Suprapubic skin (tissue), 4 donors: ENCODE results near the gene LIN52.

Experiments
- EP300 ChIP-seq: sonication (generic); formaldehyde crosslinking; IDR thresholded peaks from one replicate; pipeline ENCODE4 v1.6.1; 2017; ENCODE audit warnings: antibody characterized with exemption
- POLR2A ChIP-seq, 2 donors: fragments of 450-650 bp; IDR thresholded peaks; one replicate each; pipeline ENCODE4 v1.6.1; 2017; ENCODE audit warnings: antibody characterized with exemption in 2 of 2, mild to moderate bottlenecking in 2 of 2, moderate library complexity in 2 of 2
- POLR2AphosphoS5 ChIP-seq, 3 donors: sonication (generic); formaldehyde crosslinking; IDR thresholded peaks; one replicate each; pipeline ENCODE4 v1.6.1; 2017; ENCODE audit warnings: antibody characterized with exemption in 3 of 3
- TF ChIP-seq, protein P1 (sequence below), 2 donors: fragments of 200-600 bp in 1 of 2; fragments of 450-650 bp in 1 of 2; sonication (generic) in 1 of 2; IDR thresholded peaks; one replicate each; pipeline ENCODE4 v1.5.1; 2016 to 2019; ENCODE audit warnings: antibody characterized with exemption in 2 of 2, mild to moderate bottlenecking in 1 of 2, moderate library complexity in 1 of 2

- TF ChIP-seq, protein P1, sequence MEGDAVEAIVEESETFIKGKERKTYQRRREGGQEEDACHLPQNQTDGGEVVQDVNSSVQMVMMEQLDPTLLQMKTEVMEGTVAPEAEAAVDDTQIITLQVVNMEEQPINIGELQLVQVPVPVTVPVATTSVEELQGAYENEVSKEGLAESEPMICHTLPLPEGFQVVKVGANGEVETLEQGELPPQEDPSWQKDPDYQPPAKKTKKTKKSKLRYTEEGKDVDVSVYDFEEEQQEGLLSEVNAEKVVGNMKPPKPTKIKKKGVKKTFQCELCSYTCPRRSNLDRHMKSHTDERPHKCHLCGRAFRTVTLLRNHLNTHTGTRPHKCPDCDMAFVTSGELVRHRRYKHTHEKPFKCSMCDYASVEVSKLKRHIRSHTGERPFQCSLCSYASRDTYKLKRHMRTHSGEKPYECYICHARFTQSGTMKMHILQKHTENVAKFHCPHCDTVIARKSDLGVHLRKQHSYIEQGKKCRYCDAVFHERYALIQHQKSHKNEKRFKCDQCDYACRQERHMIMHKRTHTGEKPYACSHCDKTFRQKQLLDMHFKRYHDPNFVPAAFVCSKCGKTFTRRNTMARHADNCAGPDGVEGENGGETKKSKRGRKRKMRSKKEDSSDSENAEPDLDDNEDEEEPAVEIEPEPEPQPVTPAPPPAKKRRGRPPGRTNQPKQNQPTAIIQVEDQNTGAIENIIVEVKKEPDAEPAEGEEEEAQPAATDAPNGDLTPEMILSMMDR (IDR thresholded peaks at IDR 0.05), result no peak
- TF ChIP-seq POLR2A (IDR thresholded peaks at IDR 0.05), result no peak
- TF ChIP-seq EP300, result no peak
- TF ChIP-seq POLR2AphosphoS5 (IDR thresholded peaks at IDR 0.05), result no peak
These were observed 20.3 kb upstream of the LIN52 start for GRCh38 chr14:74064426-74064825.
